ENCODE measurements around the gene OOSP2. TPM values are rescaled to one million over a fixed set of nuclear protein-coding genes. Genes with fewer than 3 reads are reported as not detected.

The OOSP2 gene
- total RNA-seq, 1 experiment from 2014 or later: not detected

- Histone ChIP-seq H3K27ac (ENCODE audit: low read length) (no peak overlapping the region), H3K4me1 (ENCODE audit: control insufficient read depth, insufficient read depth, low read length) (no peaks in the 10 kb centered on the region), H3K9me3 (ENCODE audit: control insufficient read depth, insufficient read depth, low read depth, low read length) (no peaks in the 10 kb centered on the region), H3K36me3 (ENCODE audit: control insufficient read depth, insufficient read depth, low read length) (no peaks in the 10 kb centered on the region), H3K4me3 (ENCODE audit: low read depth in 2 of 2, low read length in 2 of 2) (no peak overlapping the region), H3K27me3 (ENCODE audit: control insufficient read depth, insufficient read depth, low read length) (no peaks in the 10 kb centered on the region; the same call in 1 of the 2 replicates)
- in situ Hi-C loops (cut with HindIII; ENCODE audit: low pct_unique_long_range_greater_than_20kb, low sequenced_read_pairs): no loop called here
- ATAC-seq (no peak), DNase-seq (ENCODE audit: low read depth, low spot score) (no peak)
- intact Hi-C loops (cut with micrococcal nuclease; ENCODE audit: unreplicated experiment): no loop called here
- TF ChIP-seq TCF7L2 (IDR thresholded peaks at IDR 0.05; ENCODE audit: low read depth, low read length) (no peak), POLR2AphosphoS5 (IDR thresholded peaks at IDR 0.05; ENCODE audit: low read depth, low read length) (no peak), SIN3A (IDR thresholded peaks at IDR 0.05; ENCODE audit: borderline replicate concordance, insufficient read depth, low read depth, low read length) (no peak), REST (IDR thresholded peaks at IDR 0.05; ENCODE audit: insufficient read depth in 1 of 2, low read depth in 2 of 2, low read length in 1 of 2) (no peak)
- TF ChIP-seq, protein P1, sequence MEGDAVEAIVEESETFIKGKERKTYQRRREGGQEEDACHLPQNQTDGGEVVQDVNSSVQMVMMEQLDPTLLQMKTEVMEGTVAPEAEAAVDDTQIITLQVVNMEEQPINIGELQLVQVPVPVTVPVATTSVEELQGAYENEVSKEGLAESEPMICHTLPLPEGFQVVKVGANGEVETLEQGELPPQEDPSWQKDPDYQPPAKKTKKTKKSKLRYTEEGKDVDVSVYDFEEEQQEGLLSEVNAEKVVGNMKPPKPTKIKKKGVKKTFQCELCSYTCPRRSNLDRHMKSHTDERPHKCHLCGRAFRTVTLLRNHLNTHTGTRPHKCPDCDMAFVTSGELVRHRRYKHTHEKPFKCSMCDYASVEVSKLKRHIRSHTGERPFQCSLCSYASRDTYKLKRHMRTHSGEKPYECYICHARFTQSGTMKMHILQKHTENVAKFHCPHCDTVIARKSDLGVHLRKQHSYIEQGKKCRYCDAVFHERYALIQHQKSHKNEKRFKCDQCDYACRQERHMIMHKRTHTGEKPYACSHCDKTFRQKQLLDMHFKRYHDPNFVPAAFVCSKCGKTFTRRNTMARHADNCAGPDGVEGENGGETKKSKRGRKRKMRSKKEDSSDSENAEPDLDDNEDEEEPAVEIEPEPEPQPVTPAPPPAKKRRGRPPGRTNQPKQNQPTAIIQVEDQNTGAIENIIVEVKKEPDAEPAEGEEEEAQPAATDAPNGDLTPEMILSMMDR (IDR thresholded peaks at IDR 0.05): no peak
- no TSS peak for BruUV-seq (replicated peaks)
- ChIA-PET CTCF (no interaction called here), POLR2A (no interaction called here)
These were observed 25.6 kb downstream of the OOSP2 start for GRCh38 chr11:60065801-60066200.

DNA sequence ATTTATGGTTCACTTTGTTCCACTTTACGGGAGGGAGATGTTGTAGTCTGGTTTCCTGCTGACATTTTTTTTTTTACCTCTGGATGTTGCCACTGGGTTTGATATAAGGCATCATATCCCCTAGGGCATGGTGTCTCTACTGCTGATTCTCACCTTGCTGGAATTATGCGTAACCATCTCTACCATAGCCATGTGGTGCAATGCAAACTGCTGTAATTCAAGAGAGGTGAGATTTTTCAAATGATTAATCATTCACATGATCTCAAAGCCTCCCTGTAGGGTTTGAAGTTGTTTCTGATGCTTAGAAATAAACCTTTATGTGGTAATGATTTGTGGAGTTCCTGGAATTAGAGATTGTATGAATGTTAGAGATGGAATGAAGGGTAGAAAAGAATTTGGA is 29.2 kb downstream of the OOSP2 start:
- H3K9me3 ChIP-seq (ENCODE audit: control insufficient read depth, insufficient read depth, low read depth, low read length): no peaks in the 10 kb centered on the region
- CTCF ChIA-PET: no interaction called here
- in situ Hi-C loops (cut with HindIII; ENCODE audit: low pct_unique_long_range_greater_than_20kb, low sequenced_read_pairs): no loop called here

More for the DNA sequence above, 29.2 kb downstream of the OOSP2 start:
- no peaks in the 10 kb centered on the region for H3K4me1 ChIP-seq (ENCODE audit: control insufficient read depth, insufficient read depth, low read length)
- no peak overlapping the region for H3K4me3 ChIP-seq (ENCODE audit: low read depth in 2 of 2, low read length in 2 of 2)
- TF ChIP-seq, protein P1 (IDR thresholded peaks at IDR 0.05): no peak
- TF ChIP-seq SIN3A (IDR thresholded peaks at IDR 0.05; ENCODE audit: borderline replicate concordance, insufficient read depth, low read depth, low read length): no peak
- TF ChIP-seq TCF7L2 (IDR thresholded peaks at IDR 0.05; ENCODE audit: low read depth, low read length): no peak
- no peak for TF ChIP-seq POLR2AphosphoS5 (IDR thresholded peaks at IDR 0.05; ENCODE audit: low read depth, low read length)
- TF ChIP-seq REST (IDR thresholded peaks at IDR 0.05; ENCODE audit: insufficient read depth in 1 of 2, low read depth in 2 of 2, low read length in 1 of 2): no peak
- no peak overlapping the region for H3K27ac ChIP-seq (ENCODE audit: low read length)
- intact Hi-C loops (cut with micrococcal nuclease; ENCODE audit: unreplicated experiment): no loop called here
- DNase-seq (ENCODE audit: low read depth, low spot score) (no peak), ATAC-seq (no peak)
- no TSS peak for BruUV-seq (replicated peaks)
- no peaks in the 10 kb centered on the region for H3K36me3 ChIP-seq (ENCODE audit: control insufficient read depth, insufficient read depth, low read length)
- POLR2A ChIA-PET: no interaction called here
- no peaks in the 10 kb centered on the region; the same call in 1 of the 2 replicates for H3K27me3 ChIP-seq (ENCODE audit: control insufficient read depth, insufficient read depth, low read length)

Data from Panc1 (cell line).